A549 treated with GW870086 at 1 μM for 4 hours (cell line): ENCODE data around the gene LIMS3. TPM values are rescaled to one million over a fixed set of nuclear protein-coding genes. Genes with fewer than 3 reads are reported as not detected.

ENCODE experiments used
- total RNA-seq: library from RNA; stranded (reverse); fragments of 200-300 nt; extraction: Qiagen RNA extraction; gene quantifications from 5 replicates; pipeline ENCODE4 v1.2.3, GENCODE V29; 2022; ENCODE audit warnings: low read depth

LIMS3 gene, protein sequence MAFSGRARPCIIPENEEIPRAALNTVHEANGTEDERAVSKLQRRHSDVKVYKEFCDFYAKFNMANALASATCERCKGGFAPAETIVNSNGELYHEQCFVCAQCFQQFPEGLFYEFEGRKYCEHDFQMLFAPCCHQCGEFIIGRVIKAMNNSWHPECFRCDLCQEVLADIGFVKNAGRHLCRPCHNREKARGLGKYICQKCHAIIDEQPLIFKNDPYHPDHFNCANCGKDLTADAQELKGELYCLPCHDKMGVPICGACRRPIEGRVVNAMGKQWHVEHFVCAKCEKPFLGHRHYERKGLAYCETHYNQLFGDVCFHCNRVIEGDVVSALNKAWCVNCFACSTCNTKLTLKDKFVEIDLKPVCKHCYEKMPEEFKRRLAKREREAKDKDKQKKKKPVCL
- total RNA-seq = not detected in 5 replicates

DNA sequence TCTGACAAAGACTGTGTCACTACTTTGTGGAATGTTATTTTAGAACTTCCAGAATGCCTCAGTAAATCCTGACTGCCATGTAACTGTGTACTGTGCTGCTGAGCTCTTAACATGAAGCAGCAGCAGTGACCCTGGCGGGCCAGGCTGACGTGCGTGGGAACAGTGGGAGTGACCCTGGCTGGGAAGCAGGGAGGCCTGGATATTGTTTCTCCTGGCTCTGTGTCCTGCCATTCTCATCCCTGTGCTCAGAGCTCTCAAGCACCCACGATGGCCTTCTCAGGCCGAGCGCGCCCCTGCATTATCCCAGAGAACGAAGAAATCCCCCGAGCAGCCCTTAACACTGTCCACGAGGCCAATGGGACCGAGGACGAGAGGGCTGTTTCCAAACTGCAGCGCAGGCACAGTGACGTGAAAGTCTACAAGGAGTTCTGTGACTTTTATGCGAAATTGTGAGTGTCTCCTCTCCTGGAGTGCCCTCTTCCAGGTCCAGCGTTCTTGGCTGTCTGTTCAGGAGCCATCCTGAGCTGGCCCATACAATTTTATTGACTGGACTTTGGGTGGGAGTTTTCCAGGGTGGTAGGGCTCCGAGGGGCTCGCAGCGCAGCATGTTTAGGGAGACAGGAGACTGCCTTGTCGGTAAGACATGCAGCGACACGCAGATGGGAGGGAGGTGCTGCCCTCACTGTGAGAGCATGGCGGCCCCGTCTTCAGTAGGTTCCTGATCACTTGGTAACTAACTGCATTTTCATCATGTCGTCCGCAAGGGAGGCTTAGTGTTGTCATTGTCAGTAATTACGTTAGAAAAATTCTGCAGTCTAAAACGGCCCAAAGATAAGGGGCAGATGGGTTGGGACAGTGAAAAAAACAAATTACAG lies at the start of gene LIMS3:
TSS of gene LIMS3 (plus strand) at position 227 of the 875 bp plus-strand sequence. CDS start at position 268, 41 bp downstream.

Other genes with a start within 250 kb of the LIMS3 start
- 6.9 to 8.9 TPM (median 7.1 TPM) in 5 replicates for gene RGPD5, start 104.4 kb upstream of the LIMS3 start, total RNA-seq
- 166 to 184 TPM (median 172 TPM) in 5 replicates for gene MALL, start 217.1 kb downstream of the LIMS3 start, total RNA-seq